ENCODE data around the gene PPM1A. TPM values are rescaled to one million over a fixed set of nuclear protein-coding genes. Genes with fewer than 3 reads are reported as not detected.

PPM1A gene
- polyA plus RNA-seq, 1 donor = 46.5 TPM

DNA sequence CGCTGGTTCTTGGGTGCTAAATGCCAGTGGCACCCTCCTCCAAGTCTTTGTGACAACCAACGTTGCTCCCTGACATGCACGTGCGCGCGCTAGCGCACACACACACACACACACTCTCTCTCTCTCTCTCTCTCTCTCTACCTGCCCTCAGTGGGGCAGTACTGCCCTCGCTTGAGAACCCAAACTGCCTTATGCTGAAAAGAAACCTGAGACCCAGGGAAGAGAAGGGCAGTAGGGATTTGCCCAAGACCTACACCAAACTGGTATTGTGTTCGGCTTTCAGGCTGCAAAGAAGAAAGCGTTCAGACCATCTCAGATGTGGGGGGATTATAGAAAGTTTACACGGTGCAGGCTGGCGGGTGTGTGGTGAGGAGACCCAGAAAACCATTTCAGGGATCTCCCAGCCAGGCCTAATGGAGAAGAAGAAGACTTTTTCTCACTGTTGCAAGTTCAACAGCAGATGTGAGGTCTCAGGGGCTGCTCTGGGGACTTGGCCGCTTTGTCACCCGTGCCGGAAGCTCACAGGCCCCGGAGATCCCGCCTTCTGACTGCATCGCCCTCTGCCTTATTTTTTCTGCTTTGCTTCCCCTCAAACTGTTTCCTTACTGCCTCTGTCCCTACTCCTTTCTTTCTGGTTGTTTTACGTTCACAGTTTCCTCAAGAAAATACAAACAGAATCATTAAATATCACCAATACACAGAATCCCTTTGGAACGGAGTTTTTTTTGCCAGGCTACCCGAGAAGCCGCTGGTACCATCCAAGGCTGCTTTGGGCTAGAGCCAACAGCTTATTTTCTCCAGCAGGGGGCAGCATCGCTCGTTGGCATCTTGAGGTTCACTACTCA, 82.4 kb downstream of the PPM1A start:
- peaks cover 29% of the 10 kb centered on the region for H3K27me3 ChIP-seq (ENCODE audit: control insufficient read depth, insufficient read depth, low read length)
- peaks cover 6% of the 10 kb centered on the region for H3K4me1 ChIP-seq (ENCODE audit: control insufficient read depth, insufficient read depth, low read length)
- no peaks in the 10 kb centered on the region for H3K36me3 ChIP-seq (ENCODE audit: control insufficient read depth, insufficient read depth, low read length)
- peak; percentile 64 to 82 for DNase-seq
- peak overlapping the region; percentile 22 for H3K27ac ChIP-seq (ENCODE audit: low read length)
- no peaks in the 10 kb centered on the region for H3K9me3 ChIP-seq (ENCODE audit: control insufficient read depth, low read depth, low read length)
- H3K4me3 ChIP-seq (ENCODE audit: low read length) = peak overlapping the region; percentile 39
- 5% methylated on average over 7 of the region's 24 CpGs for WGBS (ENCODE audit: insufficient coverage, low lambda C conversion rate)

DNA sequence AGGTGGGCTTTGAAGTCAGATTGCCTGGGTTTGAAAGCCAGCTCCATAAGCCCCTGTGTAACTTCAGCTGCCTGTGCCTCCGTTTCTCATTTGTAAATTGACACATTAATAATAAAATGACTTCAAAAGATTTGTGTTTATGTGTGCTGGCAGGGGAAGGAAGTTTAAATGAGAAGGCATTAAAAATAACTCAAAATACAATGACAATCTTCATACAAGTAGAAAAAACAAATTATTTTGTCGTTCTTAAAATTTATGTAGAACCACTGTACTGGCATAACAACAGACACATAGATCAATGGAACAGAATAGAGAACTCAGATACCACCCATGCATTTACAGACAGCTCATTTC, 83.0 kb downstream of the PPM1A start:
- Histone ChIP-seq H3K4me3 (ENCODE audit: low read length) (no peak overlapping the region), H3K4me1 (ENCODE audit: control insufficient read depth, insufficient read depth, low read length) (peaks cover 6% of the 10 kb centered on the region), H3K27ac (ENCODE audit: low read length) (no peak overlapping the region), H3K27me3 (ENCODE audit: control insufficient read depth, insufficient read depth, low read length) (peaks cover 23% of the 10 kb centered on the region), H3K36me3 (ENCODE audit: control insufficient read depth, insufficient read depth, low read length) (no peaks in the 10 kb centered on the region), H3K9me3 (ENCODE audit: control insufficient read depth, low read depth, low read length) (no peaks in the 10 kb centered on the region)
- no peak for DNase-seq
- 83% methylated on average over 1 of the region's 2 CpGs for WGBS (ENCODE audit: insufficient coverage, low lambda C conversion rate)

DNA sequence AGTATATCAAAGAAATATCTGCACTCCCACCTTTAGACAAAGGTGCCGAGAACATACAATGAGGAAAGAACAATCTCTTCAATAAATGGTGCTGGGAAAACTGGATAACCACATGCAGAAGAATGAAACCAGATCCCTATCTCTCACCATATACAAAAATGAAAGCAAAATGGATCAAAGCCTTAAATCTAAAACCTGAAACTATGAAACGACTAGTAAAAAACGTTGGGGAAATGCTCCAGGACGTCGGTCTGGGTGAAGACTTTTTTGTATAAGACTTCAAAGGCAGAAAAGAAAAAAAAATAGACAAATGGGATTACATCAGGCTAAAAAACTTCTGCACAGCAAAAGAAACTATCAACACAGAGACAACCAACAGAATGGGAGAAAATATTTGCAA, 83.8 kb downstream of the PPM1A start:
- no peak overlapping the region for H3K4me3 ChIP-seq (ENCODE audit: low read length)
- no peak overlapping the region for H3K27ac ChIP-seq (ENCODE audit: low read length)
- 100% methylated on average over 1 of the region's 5 CpGs for WGBS (ENCODE audit: insufficient coverage, low lambda C conversion rate)
- H3K36me3 ChIP-seq (ENCODE audit: control insufficient read depth, insufficient read depth, low read length) = no peaks in the 10 kb centered on the region
- H3K4me1 ChIP-seq (ENCODE audit: control insufficient read depth, insufficient read depth, low read length) = peaks cover 3% of the 10 kb centered on the region
- no peaks in the 10 kb centered on the region for H3K9me3 ChIP-seq (ENCODE audit: control insufficient read depth, low read depth, low read length)
- DNase-seq = no peak
- peaks cover 18% of the 10 kb centered on the region for H3K27me3 ChIP-seq (ENCODE audit: control insufficient read depth, insufficient read depth, low read length)

DNA sequence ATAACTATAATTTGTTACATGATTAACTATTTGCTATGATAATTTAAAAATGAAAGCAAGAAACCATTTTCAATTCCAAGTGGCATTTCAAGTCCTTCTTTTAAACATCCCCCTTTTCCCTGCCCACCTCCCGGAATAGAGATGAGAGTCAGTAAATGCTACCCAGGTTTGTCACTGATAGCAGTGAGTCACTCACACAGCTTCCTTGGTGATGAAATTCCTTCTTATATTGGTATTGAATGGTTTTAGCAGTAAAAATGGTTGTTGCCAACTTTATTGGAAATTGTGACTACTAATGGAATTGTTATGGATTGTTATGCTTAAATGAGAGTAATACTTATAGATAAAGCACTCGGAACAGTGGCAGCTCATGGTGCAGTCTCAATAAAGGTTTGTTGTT, 90.5 kb downstream of the PPM1A start:
- H3K27ac ChIP-seq (ENCODE audit: low read length) = no peak overlapping the region
- no peak overlapping the region for H3K4me3 ChIP-seq (ENCODE audit: low read length)
- no peaks in the 10 kb centered on the region for H3K4me1 ChIP-seq (ENCODE audit: control insufficient read depth, insufficient read depth, low read length)
- H3K9me3 ChIP-seq (ENCODE audit: control insufficient read depth, low read depth, low read length) = no peaks in the 10 kb centered on the region
- DNase-seq = no peak
- peaks cover 9% of the 10 kb centered on the region for H3K27me3 ChIP-seq (ENCODE audit: control insufficient read depth, insufficient read depth, low read length)
- WGBS (ENCODE audit: insufficient coverage, low lambda C conversion rate) = 100% methylated on average over 2 of the region's 2 CpGs
- H3K36me3 ChIP-seq (ENCODE audit: control insufficient read depth, insufficient read depth, low read length) = no peaks in the 10 kb centered on the region

DNA sequence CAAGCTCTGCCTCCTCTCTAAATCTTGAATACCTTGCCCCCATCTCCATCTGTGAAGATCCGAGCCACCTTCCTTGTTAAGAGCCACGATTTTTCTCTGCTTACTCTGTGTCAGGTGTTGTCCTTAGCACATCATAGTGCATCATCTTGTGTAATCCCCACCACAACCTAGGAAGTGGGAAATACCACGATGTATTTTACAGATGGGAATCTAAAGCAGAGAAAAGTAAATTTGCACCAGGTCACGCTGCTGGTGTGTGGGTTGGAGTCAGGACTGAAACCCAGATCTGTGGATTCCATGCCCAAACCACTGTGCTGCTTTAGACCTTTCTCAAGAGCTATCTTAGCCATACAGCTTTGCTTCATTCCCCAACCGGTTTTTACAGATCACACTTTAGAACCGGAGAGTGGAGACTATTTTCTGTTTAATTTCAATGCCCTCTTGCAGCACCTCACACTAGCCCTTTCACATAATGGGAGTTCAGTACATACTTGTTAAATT, 94.6 kb downstream of the PPM1A start:
- Histone ChIP-seq H3K4me3 (ENCODE audit: low read length) (no peak overlapping the region), H3K9me3 (ENCODE audit: control insufficient read depth, low read depth, low read length) (no peaks in the 10 kb centered on the region)

DNA sequence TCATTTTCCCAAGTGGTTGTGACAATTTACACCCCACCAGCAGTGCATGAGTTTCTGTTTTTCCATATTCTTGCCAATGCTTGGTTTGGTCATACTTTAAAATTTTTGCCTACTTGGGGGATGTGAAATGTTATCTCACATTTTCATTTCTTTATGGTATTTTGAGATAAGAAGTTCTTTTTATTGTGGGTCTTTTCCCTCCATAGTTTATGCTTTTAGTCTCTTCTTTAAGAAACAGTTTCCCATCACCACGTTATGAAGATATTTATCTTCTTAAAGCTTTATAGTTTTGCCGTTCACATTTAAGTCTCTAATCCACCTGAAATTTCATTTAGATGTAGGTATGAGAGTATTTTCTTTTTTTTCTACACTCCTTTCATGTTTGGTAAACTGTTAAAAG, 95.7 kb downstream of the PPM1A start:
- Histone ChIP-seq H3K36me3 (ENCODE audit: control insufficient read depth, insufficient read depth, low read length) (no peaks in the 10 kb centered on the region), H3K4me3 (ENCODE audit: low read length) (no peak overlapping the region)
- 63% methylated on average over 2 of the region's 2 CpGs for WGBS (ENCODE audit: insufficient coverage, low lambda C conversion rate)

More for the DNA sequence above, 94.6 kb downstream of the PPM1A start:
- Histone ChIP-seq H3K36me3 (ENCODE audit: control insufficient read depth, insufficient read depth, low read length) (no peaks in the 10 kb centered on the region), H3K27ac (ENCODE audit: low read length) (no peak overlapping the region), H3K4me1 (ENCODE audit: control insufficient read depth, insufficient read depth, low read length) (no peaks in the 10 kb centered on the region), H3K27me3 (ENCODE audit: control insufficient read depth, insufficient read depth, low read length) (peaks cover 3% of the 10 kb centered on the region)
- no peak for DNase-seq
- WGBS (ENCODE audit: insufficient coverage, low lambda C conversion rate) = 100% methylated on average over 1 of the region's 6 CpGs

DNA sequence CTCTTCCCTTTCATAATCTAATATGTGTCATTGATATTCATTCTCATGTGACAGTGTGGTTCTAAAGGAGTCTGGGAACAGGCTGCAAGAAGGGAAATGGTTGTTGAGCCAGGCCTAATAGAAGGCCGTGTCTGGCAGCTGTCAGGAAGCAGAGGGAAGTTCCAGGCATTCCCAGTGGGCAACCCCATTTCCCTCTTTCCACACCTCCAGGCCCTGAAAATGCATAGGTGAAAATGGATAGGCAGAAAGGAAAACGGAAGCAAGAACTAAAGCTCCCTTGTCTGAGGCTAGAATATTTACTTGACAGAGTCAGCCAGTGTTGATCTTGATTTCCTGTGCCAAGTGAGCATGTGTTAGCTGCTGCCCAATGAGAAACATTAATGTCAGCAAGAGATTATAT, 97.7 kb downstream of the PPM1A start:
- DNase-seq = no peak

More for the DNA sequence above, 95.7 kb downstream of the PPM1A start:
- DNase-seq = no peak
- H3K4me1 ChIP-seq (ENCODE audit: control insufficient read depth, insufficient read depth, low read length) = no peaks in the 10 kb centered on the region
- H3K27me3 ChIP-seq (ENCODE audit: control insufficient read depth, insufficient read depth, low read length) = peaks cover 4% of the 10 kb centered on the region
- H3K9me3 ChIP-seq (ENCODE audit: control insufficient read depth, low read depth, low read length) = no peaks in the 10 kb centered on the region
- no peak overlapping the region for H3K27ac ChIP-seq (ENCODE audit: low read length)

DNA sequence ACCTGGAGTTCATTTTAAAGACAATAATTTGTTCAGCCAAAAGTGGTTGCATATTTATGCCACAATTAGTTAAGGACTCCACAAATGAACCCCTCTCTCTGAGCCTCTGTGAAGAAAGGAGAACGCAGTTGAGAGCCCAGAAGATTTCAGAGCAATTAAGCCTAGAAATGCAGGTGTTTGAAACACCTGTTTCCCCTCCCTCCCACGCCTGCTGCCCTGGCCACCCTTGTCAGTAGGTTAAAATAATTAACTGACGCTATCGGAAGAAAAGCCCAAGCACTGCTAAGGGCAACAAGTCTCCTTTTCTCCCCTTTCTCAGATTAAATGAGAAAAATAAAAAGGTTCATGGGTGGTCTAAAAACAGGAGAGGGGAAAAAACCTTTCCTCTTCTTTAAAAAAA, 99.2 kb downstream of the PPM1A start:
- no CpG with 5 or more reads among the region's 4 CpGs for WGBS (ENCODE audit: insufficient coverage, low lambda C conversion rate)
- no peaks in the 10 kb centered on the region for H3K9me3 ChIP-seq (ENCODE audit: control insufficient read depth, low read depth, low read length)
- peaks cover 9% of the 10 kb centered on the region for H3K27me3 ChIP-seq (ENCODE audit: control insufficient read depth, insufficient read depth, low read length)
- DNase-seq = no peak
- no peaks in the 10 kb centered on the region for H3K36me3 ChIP-seq (ENCODE audit: control insufficient read depth, insufficient read depth, low read length)
- no peaks in the 10 kb centered on the region for H3K4me1 ChIP-seq (ENCODE audit: control insufficient read depth, insufficient read depth, low read length)
- H3K4me3 ChIP-seq (ENCODE audit: low read length) = no peak overlapping the region
- H3K27ac ChIP-seq (ENCODE audit: low read length) = no peak overlapping the region

More for the DNA sequence above, 97.7 kb downstream of the PPM1A start:
- no peak overlapping the region for H3K27ac ChIP-seq (ENCODE audit: low read length)
- WGBS (ENCODE audit: insufficient coverage, low lambda C conversion rate) = no CpG with 5 or more reads among the region's 2 CpGs
- no peaks in the 10 kb centered on the region for H3K36me3 ChIP-seq (ENCODE audit: control insufficient read depth, insufficient read depth, low read length)
- H3K4me3 ChIP-seq (ENCODE audit: low read length) = no peak overlapping the region
- no peaks in the 10 kb centered on the region for H3K4me1 ChIP-seq (ENCODE audit: control insufficient read depth, insufficient read depth, low read length)
- no peaks in the 10 kb centered on the region for H3K9me3 ChIP-seq (ENCODE audit: control insufficient read depth, low read depth, low read length)
- H3K27me3 ChIP-seq (ENCODE audit: control insufficient read depth, insufficient read depth, low read length) = peaks cover 9% of the 10 kb centered on the region

Other genes starting within 250 kb of the PPM1A start
- gene PCNX4, start 157.3 kb upstream of the PPM1A start, polyA plus RNA-seq = 48.4 TPM
- 281 TPM for gene DHRS7, start 83.8 kb upstream of the PPM1A start, polyA plus RNA-seq
- gene C14orf39, start 236.8 kb downstream of the PPM1A start, polyA plus RNA-seq = 0.22 TPM

Data from large intestine (tissue), 3 donors.